GM19455 (cell line): Measurements from ENCODE around the gene SFXN5.

Experiments used
- ATAC-seq: cut with Tn5 transposase; IDR thresholded peaks from one replicate; pipeline ENCODE4 v1.9.1; 2021; ENCODE audit not compliant: unreplicated experiment

The SFXN5 gene

GRCh38 chr2:73021371-73022010 lies 50.0 kb downstream of the SFXN5 start:
- ATAC-seq = no peak

- no peak for ATAC-seq
Observed at GRCh38 chr2:73020657-73021370, 50.7 kb downstream of the SFXN5 start.

- no peak for ATAC-seq
Observed at GRCh38 chr2:73020306-73020656, 51.2 kb downstream of the SFXN5 start.

GRCh38 chr2:73018188-73018825 lies 53.2 kb downstream of the SFXN5 start:
- ATAC-seq = no peak

- no peak for ATAC-seq
Observed at GRCh38 chr2:73013936-73014335, 57.6 kb downstream of the SFXN5 start.

- ATAC-seq = no peak
Observed at GRCh38 chr2:73009177-73009839, 62.2 kb downstream of the SFXN5 start.

GRCh38 chr2:73008766-73009135 lies 62.8 kb downstream of the SFXN5 start:
- no peak for ATAC-seq

- no peak for ATAC-seq
Observed at GRCh38 chr2:73007991-73008765, 63.3 kb downstream of the SFXN5 start.

GRCh38 chr2:73006969-73007710 lies 64.4 kb downstream of the SFXN5 start:
- ATAC-seq = no peak

- ATAC-seq = no peak
Observed at GRCh38 chr2:73004889-73005596, 66.5 kb downstream of the SFXN5 start.

GRCh38 chr2:73004466-73004865 lies 67.0 kb downstream of the SFXN5 start:
- no peak for ATAC-seq

GRCh38 chr2:73003027-73003426 lies 68.5 kb downstream of the SFXN5 start:
- no peak for ATAC-seq

GRCh38 chr2:73000808-73001570 lies 70.5 kb downstream of the SFXN5 start:
- ATAC-seq = no peak

GRCh38 chr2:72999729-73000725 lies 71.5 kb downstream of the SFXN5 start:
- ATAC-seq = no peak

- ATAC-seq = no peak
Observed at GRCh38 chr2:72998724-72999123, 72.8 kb downstream of the SFXN5 start.

GRCh38 chr2:72998234-72998651 lies 73.3 kb downstream of the SFXN5 start:
- ATAC-seq = no peak

- ATAC-seq = no peak
Observed at GRCh38 chr2:72996117-72996502, 75.4 kb downstream of the SFXN5 start.
